ENCODE measurements around the gene MYH10.

The MYH10 gene

GRCh38 chr17:8609910-8610309, 20.6 kb downstream of the MYH10 start:
- DNase-seq (ENCODE audit: low read depth) = no peak

DNA sequence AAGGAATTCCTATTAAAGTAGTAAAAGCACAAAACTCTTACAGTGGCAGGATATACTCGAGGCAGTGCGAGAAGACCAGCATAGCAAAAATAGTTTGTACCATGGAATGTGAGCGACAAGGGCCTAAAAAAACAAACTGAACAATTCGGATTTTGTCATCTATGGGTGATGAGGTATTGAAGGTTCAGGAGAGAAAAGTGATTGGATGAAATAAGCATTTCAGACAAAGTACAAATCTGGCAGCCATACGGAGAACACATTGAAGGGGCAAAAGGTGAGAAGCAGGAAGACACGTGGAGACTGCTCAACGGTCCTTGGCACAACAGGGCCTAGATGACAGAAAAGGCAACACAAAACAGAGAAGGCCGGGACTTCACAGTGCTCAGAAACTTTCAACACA, 22.5 kb downstream of the MYH10 start:
- no peak for DNase-seq (ENCODE audit: low read depth)

DNA sequence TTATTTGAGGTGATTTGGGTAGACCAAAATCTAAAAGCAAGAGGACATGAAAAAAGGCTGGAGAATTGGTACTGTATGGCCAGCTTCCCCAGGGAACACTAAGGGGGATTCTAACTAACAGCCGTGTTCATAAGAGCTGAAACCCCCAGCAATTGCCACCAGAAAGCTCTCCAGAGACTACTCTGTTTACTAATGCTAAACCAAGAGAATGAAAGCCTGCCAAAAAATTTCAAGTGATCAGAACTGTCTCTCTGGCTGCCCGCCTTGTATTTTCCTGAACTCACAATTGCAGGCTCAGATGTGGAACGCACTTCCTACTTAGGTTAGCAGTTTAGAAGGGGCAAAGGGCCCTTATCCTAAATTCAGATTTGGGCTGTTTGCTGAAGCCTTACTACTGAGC, 24.1 kb downstream of the MYH10 start:
- no peak for DNase-seq (ENCODE audit: low read depth)

DNA sequence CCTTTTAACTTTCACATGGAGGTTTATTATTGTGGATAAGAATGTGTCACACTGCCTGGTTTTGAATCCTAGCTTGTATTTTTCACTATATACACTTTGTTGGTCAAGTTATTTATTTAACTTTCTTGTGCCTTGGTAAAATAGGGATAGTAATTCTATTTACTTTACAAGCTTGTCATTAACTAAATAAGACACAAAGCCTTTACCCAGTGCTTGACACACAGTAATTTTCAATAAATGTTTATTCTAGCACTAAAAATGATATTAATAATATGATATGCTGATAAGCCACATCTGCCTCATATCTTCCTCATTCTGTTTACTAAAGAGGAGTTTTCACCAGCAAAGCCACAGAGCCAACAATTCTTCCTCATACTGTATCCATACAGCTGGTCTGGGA, 27.8 kb downstream of the MYH10 start:
- no peak for DNase-seq (ENCODE audit: low read depth)

GRCh38 chr17:8599351-8600011, 31.0 kb downstream of the MYH10 start:
- no peak for DNase-seq (ENCODE audit: low read depth)

DNA sequence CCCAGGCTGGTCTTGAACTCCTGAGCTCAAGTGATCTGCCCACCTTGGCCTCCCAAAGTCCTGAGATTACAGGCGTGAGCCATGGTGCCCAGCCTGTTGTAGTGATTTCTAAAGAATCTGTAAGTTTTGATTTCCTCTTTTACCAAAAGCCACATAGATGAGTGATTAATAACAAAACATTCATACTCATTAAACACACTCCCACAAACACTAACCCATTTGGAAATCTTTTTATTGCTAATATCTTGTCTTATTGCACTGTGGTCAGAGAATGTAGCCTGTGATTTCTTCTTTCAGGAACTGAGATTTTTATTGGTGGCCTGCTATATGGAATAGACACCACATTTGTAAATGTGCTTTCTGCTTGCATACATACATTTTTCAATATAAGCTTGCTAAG, 31.6 kb downstream of the MYH10 start:
- DNase-seq (ENCODE audit: low read depth) = no peak

DNA sequence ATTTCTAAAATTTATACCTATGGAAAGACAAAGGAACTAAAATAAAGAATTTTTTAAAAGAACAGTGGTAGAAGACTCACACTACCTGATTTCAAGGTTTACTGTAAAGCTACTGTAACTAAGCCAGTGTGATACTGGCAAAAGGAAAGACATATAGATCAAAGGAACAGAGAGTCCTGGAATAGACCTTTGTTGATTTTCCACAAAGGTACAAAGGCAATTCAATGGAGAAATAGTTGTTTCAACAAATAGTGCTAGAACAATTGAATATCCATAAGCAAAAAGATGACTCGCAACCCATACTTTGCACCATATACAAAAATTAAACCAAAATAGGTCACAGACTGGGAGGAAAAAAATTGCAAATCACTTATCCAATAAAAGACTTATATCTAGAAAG, 36.7 kb downstream of the MYH10 start:
- DNase-seq (ENCODE audit: low read depth) = no peak

- no peak for DNase-seq (ENCODE audit: low read depth)
Observed at GRCh38 chr17:8593276-8593675, 37.2 kb downstream of the MYH10 start.

DNA sequence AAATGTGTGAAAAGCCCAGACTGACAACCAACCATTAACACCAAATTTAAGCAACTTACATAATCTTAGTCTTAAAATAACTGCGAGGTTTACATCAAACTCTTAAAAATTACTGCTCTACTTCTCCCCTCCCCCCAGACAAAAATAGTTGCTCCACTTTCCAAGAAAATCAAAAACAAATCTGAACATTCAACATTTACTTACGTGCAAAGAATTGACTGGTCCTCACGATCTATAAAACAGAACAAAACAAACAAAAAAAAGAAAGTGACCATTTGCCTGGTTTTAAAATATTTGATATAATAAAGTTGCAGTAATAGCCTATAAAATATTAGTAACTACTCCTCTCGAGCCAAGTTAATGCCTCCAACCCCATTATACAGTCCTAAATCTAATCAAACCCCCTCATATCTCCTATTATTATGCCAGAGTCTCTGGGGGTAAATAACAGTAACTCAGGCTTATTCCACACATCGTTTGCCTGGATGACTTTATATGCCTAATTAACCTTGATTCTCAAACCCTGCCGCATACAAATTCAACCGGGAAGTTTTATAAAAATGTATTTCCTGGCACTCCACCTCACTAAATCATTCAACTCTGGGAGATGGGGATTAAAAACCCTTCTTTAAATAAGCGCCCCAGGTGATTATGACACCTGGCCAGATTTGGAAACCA, 41.5 kb downstream of the MYH10 start:
- no peak for DNase-seq (ENCODE audit: low read depth)

GRCh38 chr17:8586766-8587165, 43.8 kb downstream of the MYH10 start:
- DNase-seq (ENCODE audit: low read depth) = no peak

DNA sequence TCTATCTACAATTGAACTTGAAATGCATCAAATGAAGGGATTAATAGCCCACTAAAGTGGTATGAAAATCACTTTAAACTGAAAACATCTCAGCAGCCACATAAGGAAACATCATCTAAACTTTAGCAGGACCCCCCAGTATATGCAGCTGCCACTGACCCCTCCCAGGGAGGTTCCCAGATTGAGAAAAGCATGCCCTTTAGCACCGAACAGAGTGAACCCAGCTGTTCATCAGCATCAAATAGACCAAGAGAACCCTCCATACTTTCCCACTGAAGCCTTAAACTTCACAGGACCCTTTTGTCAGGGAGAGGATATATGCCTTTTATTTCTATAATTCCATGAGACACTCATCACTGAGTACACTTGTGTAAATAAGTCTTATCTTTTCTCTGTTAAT, 44.6 kb downstream of the MYH10 start:
- DNase-seq (ENCODE audit: low read depth) = no peak

GRCh38 chr17:8583954-8584353, 46.6 kb downstream of the MYH10 start:
- DNase-seq (ENCODE audit: low read depth) = no peak

DNA sequence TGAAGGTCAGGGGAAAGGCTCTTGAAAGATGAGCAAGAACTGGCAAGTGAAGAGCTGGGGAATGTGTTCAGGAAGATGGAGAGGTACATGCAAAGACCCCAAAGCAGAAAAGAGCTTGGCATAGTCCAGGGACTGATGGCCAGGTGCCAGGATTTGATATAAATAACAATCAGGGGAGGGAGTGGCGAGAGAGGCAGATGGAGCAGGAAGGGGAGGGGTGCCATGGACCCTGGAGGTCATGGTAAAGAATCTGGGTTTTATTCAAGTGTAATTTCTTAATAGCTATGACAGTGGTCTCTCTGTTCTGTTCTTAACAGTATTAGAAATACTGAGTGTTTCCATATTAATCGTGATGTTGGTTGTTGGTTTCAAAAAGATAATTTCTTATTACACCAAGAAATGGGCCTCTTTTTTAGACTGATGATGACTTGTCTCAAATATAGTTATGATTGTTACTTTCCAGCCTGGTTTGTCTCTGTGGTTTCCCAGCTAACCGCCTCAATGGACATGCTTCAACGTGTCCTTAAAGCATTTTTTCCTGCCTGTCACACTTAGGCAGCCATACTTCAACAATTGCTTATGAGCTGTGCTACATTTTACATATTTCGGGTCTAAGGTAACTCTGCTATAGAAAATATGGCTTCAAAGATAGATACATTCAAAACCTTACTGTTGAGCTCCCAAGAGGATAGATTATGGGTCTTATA, 49.4 kb downstream of the MYH10 start:
- DNase-seq (ENCODE audit: low read depth) = no peak

DNA sequence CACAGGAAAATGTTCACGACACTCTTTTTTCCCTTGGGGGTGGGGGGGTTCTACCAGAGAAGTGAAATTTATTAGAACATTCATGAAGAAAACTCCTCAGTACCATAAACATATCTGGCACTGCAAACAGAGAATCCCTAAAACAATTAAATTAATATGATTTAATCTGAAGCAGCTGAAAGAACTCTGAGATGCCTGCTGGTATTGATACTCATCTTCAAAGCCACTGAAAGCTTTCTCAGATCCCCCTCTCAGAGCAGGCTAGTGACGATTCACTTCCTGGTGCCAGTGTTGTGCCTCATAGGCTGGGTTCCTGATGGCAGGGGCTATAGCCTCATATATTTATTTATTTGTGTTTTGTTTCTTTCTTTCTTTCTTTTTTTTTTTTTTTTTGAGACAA, 52.7 kb downstream of the MYH10 start:
- DNase-seq (ENCODE audit: low read depth) = no peak

DNA sequence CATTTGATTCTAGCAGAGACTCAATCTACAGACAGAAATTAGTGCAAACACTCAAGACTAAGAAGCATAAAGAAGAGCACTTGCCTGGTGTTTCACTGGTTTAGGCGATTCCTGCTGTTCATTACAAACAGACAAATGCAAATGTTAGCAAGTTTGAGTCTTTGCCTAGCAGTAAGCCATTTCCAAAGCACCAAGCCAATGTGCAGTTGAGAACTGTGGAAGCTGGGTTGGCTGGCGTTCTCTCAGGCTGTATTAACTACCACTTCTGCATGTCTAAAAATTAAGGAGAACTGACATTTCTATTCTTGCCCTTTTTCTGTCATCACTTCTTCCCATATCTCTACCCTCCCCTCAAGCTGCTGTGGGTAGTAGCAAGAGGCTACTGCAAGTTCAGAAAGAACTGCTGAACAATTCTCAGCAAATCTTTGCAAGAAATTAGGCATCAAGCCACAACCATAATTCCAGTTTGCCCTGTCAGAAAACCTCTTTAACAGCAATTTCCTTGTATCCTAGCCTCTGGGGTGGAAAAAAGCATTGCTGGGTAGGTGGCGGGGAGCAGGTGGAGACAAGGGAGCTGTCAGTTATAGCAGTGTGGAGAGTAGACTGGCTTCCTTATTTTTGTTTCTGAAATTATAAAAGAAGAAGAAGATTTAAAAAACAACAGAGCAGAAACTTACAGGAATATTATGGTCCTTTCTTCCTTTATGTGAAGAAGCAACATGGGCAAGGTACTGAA, 53.8 kb downstream of the MYH10 start:
- DNase-seq (ENCODE audit: low read depth) = no peak

DNA sequence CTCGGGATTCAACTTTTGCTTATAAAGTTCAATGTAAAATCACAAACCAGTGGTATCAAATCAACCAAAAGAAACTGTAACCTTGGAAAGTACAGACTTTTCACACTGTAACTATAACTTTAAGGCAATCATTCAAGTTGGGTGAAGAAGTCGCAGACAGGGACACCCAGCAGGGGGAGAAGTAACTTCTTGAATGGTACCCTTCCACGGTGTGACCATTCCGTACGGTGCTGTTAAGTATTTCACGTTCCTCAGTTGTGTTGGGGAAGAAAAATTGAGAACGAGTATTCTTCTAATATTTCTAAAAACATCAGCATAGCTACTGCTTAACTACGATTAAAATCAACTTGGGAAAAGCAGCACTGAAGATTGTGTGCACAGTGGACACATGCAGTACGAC, 55.8 kb downstream of the MYH10 start:
- DNase-seq (ENCODE audit: low read depth) = no peak

GRCh38 chr17:8572764-8573163, 57.8 kb downstream of the MYH10 start:
- DNase-seq (ENCODE audit: low read depth) = no peak

GRCh38 chr17:8563981-8564602, 66.4 kb downstream of the MYH10 start:
- DNase-seq (ENCODE audit: low read depth) = no peak

GRCh38 chr17:8563024-8563776, 67.3 kb downstream of the MYH10 start:
- DNase-seq (ENCODE audit: low read depth) = no peak

DNA sequence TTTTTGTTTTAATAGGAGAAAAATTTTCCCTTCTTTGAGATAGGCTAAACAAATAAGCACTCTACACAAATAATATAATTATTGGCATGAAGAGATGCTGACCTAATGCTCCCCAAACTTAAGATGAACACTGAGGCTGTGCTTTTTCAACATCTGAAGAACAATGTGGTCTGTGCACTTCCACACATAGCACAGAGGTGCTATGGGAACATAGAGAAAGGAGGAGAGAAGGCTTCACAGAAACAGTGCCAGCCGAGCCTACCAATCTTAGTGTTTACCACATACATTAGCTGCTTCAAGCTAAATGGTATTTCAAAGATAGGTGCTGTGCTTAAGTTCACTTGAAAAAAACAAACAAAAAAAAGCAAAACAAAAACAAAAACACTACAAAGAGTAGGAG, 72.4 kb downstream of the MYH10 start:
- no peak for DNase-seq (ENCODE audit: low read depth)

DNA sequence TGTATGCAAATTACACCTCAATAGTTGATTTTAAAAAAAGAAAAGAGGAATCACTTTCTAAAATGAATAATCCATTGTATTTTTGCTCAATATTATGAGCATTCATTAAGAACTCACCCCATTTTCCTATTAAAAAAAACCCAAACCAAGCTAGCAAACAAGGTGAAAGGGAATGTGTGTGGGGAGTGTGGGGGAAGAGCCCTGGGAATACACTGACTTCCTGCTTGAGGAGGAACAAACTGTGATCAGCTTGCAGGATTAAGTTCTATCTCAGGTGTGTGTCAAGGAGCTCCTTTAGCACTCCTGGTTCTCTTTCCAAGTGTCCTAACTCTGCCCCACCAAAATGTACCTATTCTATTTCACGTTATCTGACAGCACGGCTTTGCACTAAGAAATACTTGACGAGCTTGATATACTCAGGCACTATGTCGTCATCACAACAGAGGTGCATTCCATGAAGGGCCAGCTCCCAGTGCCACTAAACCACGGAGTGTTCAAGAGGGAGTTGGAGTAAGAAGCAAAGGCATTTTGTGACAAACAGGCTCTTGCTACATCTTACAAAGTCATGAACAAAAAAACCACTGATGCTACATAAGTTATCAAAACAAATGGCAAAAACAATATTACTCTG, 73.2 kb downstream of the MYH10 start:
- DNase-seq (ENCODE audit: low read depth) = no peak
